Measurements from ENCODE around the gene CNST. TPM values are rescaled to one million over a fixed set of nuclear protein-coding genes. Genes with fewer than 3 reads are reported as not detected.
A peak's percentile ranks its signal among the peaks of the same experiment; 100 is the strongest.

CNST gene
- 11.7 TPM for polyA plus RNA-seq (ENCODE audit: insufficient read length)

DNA sequence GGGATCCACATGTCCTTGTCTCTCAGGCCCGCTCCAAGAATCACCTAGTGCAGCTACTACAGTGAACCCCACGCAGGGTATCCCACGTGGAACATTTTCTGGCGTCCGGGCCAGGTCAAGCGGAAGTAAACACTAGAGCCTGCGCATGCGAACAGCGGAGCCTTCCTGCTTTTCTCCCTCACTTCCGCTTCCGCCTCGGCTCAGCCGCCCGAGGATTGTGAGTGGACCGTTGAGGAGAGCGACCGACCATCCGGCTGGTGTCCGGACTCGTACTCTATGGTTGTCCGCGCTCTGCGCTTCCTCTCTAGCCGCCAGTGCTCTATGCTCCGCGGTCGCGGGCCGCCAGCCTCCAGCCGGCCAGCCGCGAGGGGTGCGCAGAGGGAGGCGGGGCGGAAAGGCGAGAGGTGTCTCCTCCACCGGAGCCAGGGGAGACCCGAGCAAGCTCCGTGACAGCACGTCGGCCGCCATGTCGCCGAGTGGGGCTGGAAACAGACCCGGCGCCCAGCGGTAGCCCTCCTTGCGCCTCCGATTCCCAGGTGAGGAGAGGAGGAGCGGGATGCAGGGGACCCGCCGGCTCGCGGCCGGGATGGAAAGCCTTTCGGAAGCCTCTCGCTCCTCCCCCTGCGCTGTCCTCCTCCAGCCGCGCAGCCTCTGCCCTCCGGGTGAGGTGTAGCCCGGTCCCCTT is at the start of gene CNST, which contains the start of gene TFB2M:
CNST (plus strand) TSS at position 329 of the 685 bp plus-strand sequence. CDS start 25,107 bp downstream, outside the sequence.
TFB2M (minus strand) TSS at position 134 of the 685 bp plus-strand sequence; CDS start at position 11, 123 bp downstream.
- peak; percentile 98 for DNase-seq (ENCODE audit: low read depth)

DNA sequence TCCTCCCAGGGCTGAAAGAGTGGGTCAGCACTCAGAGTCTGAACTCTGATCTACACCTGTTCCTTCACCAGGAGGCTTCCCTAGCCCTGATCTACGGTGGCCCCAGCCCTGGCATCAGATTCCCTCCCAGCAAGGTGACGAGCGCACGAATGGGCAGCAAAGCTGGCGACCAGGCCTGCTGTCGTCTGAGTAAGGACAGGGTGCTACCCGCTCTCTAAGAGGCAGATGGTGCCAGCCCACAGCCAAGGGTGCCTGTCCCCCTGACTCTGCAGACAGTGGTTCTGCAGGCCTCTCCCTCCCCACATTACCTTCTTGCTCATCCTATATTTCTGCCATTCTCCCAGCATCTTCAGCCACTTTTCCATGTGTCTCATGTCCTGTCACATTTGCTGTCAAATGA is 48.9 kb upstream of the CNST start:
- DNase-seq (ENCODE audit: low read depth): no peak

DNA sequence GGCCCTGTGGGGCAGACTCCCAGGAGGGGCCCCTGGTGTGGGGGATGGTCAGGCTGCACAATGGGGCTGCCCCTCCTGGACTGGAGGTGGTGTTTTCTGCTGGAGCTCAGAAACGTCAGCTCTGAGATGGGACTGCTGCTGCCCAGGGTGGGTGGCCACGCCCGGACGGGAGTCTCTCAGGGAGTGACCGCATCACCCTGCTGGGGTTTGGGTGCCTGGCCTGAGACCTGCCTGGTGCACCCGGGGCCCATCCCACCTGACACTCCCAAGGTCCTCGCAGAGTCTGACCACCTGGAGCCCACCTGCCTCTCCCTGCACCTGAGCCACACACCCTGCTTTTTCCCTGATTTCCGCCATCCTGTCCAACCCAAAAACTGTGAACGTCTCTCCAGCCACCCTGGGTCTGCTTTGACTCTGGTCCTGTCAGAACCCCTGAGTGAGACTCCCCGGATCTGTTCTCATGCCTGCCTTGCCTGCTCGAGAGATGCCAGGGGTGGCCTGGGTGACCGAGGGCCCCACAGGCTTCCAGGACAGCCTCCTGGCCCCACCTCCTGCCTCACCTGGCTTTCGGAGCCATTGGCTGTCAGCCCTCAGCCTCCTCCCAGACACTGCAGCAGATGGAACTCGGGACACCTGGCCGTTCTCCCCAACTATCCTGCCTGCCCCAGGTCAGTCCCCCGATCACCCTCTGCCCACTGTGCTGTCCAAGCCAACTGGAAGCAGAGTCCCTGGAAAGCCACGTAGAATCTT is 47.6 kb upstream of the CNST start:
- DNase-seq (ENCODE audit: low read depth): no peak

- no peak for DNase-seq (ENCODE audit: low read depth)
These were observed 46.7 kb upstream of the CNST start for GRCh38 chr1:246519514-246519913.

DNA sequence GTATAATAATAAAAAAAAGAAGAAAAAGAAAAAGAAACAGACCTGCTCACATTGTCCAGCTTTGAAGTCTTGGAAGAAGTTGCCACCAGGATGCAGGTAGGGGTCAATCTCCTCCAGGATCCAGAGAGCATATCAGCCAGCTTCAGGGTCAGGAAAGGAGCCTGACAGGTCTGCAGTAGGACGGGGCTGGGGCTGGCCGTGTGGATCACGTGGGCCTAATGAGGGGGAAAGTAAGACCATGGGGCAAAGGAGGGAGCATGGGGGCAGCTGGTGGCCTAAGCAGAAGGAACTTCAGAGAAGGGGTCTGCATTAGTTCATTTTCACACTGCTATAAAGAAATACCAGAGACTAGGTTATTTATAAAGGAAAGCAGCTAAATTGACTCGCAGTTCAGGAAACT is 39.9 kb upstream of the CNST start:
- DNase-seq (ENCODE audit: low read depth): no peak

DNA sequence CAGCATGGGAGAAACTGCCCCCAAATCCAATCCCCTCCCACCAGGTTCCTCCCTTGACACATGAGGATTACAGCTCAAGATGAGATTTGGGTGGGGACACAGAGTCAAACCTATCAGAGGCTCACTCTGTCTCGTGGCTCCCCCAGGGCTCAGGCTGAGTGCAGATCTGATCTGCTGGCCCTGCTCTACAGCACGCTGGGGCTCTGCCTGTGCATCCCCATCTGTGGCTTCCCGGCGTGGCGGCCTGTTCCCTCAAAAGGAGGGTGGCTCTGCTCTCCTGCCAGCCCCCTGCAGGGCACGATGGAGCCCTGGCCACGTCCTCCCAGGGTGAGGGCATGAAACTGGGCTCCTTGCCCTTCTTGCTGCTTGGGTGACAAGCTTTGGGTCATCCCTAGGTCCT is 39.3 kb upstream of the CNST start:
- DNase-seq (ENCODE audit: low read depth): no peak

DNA sequence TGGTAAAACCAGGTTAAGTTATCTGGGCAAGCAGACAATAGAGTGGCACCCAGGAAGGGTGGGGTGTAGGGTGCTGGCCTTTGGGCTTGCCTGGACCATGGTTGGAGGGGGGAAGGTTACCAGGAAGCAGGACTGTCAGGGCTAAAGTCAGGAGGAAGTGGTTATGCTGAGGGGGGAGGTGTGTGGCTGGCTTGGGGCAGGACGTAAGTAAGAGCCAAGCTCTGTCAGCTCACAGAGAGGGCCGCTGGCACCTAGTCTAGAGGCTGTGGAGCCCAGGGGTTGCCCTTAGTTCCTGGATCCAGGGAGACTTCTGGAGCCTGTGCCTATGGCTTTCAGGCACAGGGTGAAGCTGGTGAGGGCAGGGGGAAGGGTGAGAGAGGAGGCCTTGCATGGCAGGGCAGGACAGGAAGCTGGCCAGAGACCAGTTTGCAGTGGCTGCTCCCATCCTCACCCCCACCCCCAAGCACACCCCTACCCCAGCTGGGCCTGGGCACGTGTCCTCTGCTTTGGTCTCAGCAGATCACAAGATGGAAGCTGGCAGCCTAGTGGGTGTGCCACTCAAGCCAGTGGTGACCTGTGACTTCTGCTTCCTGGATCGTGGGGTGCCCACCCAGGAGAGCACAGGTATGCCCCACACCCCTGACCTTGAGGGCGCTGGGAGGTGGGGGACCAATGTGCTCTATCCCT is 38.7 kb upstream of the CNST start:
- DNase-seq (ENCODE audit: low read depth): no peak

DNA sequence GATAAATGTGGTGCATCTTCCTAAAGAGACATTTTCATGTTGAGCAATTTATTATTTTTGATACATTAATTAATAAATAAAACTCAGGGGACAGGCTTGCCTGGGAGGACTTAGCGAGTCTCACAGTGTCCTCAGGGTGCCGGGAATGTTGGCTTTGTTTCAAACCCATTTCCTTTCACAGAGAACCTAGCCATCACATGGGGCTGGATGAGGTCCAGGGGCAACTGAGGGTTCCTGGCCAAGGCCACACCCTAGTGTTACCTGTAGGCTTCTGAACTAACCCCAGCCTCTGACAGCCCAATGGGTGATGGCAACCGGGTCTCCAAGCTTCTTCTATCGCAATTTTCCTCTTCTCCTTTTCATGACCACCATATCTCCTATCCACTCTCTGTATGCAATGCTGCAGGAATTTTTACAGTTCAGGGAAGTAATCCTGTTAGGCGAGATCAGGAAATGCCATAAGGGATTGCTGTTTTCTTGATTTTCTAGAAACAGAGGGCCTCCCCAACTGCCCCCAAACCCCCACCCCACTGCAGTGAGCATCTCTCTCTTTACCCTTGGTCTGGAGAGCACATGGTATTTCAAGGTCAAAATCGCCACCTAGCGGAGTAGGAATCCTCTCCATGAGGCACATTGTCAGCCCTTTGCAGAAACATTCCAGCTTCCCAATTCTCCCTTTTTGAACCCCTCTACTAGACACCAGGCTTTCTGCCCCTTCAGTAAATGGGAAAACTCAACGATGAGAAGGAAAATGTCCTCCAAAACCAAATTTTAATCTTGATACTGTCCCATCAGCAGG is 37.1 kb upstream of the CNST start:
- DNase-seq (ENCODE audit: low read depth): no peak

GRCh38 chr1:246530482-246530881 is 35.8 kb upstream of the CNST start:
- no peak for DNase-seq (ENCODE audit: low read depth)

DNA sequence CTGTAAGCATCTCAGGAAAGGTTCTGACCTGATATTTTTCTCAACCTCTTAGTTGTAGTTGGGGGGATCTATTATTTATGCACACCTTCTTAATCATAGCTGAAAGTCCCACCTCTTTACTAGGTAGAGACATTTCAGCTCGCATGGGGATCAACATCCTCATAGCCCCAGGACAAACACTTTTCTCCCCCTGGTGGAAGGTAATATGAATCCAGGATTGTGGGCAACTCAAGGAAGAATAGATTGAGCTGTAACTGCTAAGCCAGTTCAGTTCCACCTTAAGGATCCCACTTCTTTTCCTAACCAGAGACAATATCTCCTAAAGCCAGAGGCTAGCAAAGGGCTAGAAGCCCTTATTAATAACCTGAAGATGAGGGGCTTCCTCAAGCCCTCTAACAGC is 33.7 kb upstream of the CNST start:
- no peak for DNase-seq (ENCODE audit: low read depth)

GRCh38 chr1:246533371-246533905 is 32.8 kb upstream of the CNST start:
- no peak for DNase-seq (ENCODE audit: low read depth)

GRCh38 chr1:246534114-246534513 is 32.1 kb upstream of the CNST start:
- DNase-seq (ENCODE audit: low read depth): no peak

DNA sequence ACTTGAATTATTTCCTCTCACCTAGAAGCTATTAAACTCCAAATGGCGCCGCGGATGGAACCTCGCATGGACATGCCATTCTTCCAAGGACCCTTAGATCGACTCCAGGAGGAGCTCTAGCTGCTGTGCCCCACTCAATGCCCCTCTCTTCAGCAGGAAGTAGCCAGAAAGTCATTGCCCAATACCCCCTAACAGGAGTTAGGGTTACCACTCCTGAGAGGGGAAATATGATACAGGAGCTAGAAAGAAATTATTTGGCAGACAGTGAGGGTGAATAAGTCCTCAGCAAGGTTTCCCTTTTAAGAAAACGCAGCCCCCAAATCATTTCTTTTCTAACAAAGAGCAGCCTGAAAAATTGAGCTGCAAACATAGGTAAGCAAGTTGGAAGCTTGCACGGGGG is 28.8 kb upstream of the CNST start:
- no peak for DNase-seq (ENCODE audit: low read depth)

DNA sequence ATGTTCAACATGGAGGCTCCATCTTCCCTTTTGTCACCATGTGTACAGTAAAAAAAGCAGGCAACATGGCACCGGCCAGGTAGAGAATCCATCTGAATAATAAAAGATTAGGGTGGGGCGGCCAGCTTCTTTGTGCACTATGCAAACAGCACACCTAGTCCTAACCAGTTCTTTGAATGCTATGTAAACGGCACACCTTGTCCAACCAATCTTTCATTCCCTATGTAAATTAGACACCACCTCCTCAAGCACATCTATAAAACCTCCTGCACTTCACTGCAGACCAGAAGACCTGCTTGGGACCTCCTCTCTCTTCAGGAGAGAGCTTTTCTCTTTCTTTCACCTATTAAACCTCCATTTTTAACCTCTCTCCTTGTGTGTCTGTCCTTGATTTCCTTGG is 28.4 kb upstream of the CNST start:
- DNase-seq (ENCODE audit: low read depth): no peak

DNA sequence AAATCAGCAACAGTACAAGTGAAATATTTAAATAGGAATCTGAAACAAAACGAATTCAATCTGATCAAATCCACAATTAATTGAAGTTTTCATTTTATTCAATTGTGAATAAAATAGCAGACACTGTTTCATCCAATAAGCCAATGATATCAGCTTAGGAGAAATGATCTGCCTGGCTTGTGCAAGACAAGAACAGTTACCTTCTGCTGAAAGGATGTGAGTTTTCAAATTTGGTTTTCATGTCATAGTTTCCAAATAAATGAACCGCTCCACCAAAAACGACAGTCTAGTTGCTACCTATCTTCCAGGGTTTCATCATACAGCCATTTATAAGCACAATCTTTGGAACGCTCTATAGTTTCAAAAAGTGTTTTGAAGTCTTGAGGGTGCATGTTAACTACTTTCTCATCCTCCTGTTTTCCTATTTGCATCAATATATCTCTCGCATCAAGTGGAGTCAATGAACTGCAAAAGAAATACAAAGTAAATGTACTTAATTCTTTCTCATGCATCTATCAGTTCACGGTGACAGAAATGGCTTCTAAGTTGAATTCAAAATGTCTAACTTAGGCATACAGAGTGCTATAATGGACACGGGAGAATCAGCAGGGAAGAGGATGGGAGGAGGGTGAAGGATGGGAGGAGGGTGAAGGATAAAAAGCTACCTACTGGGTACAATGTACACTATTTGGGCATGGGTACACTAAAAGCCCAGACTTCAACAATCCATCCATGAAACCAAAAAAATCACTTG is 25.3 kb upstream of the CNST start:
- no peak for DNase-seq (ENCODE audit: low read depth)

DNA sequence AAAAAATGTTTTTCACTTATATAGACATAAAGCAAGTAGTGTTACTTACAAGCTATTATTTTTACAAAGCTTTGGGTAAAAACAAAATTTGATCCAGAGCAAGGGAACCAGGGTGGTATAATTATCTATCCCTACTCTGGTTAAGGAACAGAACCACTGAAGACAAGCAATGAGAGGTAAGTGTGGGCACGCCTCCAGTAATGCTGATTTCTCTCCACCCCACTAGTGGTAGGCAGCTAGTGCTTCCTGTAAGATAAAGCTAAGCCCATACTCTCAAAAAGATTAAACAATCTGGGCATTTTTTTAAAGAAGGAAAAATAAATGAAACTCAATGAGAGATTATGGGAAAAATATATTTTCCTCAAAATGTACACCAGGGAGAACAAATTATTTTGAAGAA is 22.3 kb upstream of the CNST start:
- no peak for DNase-seq (ENCODE audit: low read depth)

DNA sequence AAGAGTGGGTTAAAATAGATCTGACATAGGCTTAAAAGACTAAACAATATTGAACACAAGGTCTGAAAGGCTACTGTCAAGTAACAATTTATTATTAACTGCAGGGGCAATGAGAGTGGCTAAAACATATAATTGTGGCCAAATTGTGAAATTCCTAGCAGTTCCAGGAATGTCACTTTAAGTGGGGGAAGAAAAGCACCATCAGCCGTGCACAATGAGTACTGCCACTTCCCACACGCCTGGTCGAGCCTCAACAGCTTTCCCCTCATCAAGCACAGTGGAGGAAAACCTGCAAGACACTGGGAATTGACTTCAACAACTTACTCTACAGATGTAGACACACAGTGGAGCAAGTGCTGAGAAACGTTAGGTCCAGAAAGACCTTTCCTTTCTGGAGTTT is 16.6 kb upstream of the CNST start:
- DNase-seq (ENCODE audit: low read depth): no peak

GRCh38 chr1:246550402-246550801 is 15.9 kb upstream of the CNST start:
- DNase-seq (ENCODE audit: low read depth): no peak

GRCh38 chr1:246552110-246552509 is 14.1 kb upstream of the CNST start:
- DNase-seq (ENCODE audit: low read depth): no peak

DNA sequence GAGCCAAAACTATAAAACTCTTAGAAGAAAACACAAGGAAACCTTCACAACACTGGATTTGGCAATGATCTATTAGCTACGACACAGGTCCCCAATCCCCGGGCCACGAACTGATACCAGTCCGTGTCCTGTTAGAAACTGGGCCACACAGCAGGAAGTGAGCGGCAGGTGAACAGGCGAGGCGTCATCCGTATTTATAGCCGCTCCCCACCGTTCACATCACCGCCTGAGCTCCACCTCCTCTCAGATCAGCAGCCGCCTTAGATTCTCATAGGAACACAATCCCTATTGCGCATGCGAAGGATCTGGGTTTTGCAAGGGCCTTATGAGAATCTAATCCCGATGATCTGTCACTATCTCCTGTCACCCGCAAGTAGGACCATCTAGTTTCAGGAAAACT is 12.1 kb upstream of the CNST start:
- no peak for DNase-seq (ENCODE audit: low read depth)

DNA sequence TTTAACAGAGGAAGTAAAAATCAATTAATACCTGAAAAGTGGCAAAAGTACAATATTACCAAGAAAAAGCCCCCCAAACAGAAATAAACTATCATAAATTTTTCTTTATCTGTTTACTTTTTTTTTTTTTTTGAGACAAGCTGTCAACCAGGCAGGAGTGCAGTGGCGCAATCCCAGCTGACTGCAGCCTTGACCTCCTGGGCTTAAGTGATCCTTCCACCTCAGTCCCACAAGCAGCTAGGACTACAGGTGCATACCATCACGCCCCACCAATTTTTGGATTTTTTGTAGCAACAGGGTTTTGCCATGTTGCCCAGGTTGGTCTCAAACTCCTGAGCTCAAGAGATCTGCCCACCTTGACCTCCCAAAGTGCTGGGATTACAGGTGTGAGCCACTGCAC is 8.2 kb upstream of the CNST start:
- DNase-seq (ENCODE audit: low read depth): no peak
